Occipital lobe (tissue), 2 donors: ENCODE results near the gene PPCS. TPM values are rescaled to one million over a fixed set of nuclear protein-coding genes. Genes with fewer than 3 reads are reported as not detected.

ENCODE experiments used
- DNase-seq: peaks from one replicate; lab custom pipeline; 2025; lab: John Stamatoyannopoulos, UW
- total RNA-seq: library from RNA; depleted of rRNA; stranded (reverse); fragments of >200 nt; gene quantifications from one replicate; pipeline ENCODE4 v1.2.3, GENCODE V29; 2014

PPCS gene
- 16.7 TPM for total RNA-seq

DNA sequence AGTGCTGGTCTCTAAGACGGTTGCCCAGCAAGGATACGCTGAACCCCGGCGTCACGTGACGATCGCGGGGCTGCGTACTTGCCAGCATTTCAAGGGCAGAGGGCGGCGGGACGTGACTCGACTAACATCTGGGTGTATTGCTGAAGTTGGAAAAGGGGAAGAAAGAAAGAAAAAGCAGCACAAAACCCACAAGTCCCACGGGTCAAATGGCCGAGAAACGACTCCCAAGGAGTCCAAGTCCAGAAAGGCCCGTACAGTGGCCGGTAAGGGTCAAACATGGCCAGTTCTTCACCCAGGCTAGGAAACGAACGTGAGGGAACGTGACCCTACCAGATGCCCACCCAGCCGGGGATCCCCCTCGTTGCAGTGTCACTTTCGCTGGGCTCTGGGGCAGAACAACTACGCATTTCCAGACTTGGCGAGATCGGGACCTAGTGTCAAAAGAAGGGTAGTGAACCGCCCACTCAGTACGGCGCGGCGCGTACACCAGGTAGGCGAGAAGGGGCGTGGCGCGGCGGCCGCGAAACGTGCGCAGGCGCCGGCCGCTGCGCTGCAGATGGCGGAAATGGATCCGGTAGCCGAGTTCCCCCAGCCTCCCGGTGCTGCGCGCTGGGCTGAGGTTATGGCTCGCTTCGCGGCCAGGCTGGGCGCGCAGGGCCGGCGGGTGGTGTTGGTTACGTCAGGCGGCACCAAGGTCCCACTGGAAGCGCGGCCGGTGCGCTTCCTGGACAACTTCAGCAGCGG, at the start of gene PPCS, which contains the start of gene ZMYND12:
Gene PPCS, plus strand, starts transcription at position 534 of the 744 bp plus-strand sequence. Its CDS starts 23 bp downstream, at position 557.
Gene ZMYND12, minus strand, starts transcription at position 13 of the 744 bp plus-strand sequence. CDS start 25 bp downstream, outside the sequence.
- peak; percentile 90 for DNase-seq

DNA sequence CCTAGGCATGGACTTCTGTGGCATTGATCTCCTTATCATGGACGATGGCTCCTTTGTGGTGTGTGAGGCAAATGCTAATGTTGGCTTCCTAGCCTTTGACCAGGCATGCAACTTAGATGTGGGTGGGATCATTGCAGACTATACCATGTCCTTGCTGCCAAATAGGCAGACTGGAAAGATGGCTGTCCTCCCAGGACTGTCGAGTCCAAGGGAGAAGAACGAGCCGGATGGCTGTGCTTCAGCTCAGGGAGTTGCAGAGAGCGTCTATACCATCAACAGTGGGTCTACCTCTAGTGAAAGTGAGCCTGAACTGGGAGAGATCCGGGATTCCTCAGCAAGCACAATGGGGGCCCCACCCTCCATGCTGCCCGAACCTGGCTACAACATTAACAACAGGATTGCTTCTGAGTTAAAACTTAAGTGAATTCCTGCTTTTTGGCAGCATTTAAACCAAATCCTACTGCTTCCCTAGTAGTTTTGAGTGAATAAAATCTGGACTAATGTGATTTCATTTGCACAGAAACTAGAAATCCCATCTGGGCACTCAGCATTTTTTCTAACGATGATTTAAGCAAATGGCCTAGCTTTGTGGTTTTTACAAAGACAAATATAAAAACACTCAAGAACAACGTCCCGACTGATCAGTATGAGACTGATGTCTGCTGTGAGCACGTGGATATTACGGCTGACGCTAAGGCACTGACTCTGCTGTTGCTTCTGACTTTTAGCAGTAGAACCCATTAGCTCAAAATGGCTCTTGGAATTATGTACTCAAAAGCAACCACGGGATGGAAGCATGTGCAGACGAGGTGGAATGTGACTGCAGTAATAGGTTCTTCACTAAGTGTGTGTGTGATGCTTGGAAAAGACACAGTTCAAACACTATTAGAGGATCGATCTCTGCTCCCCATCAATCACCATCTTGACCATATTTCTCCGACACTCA, 41.5 kb upstream of the PPCS start:
- DNase-seq, result no peak

DNA sequence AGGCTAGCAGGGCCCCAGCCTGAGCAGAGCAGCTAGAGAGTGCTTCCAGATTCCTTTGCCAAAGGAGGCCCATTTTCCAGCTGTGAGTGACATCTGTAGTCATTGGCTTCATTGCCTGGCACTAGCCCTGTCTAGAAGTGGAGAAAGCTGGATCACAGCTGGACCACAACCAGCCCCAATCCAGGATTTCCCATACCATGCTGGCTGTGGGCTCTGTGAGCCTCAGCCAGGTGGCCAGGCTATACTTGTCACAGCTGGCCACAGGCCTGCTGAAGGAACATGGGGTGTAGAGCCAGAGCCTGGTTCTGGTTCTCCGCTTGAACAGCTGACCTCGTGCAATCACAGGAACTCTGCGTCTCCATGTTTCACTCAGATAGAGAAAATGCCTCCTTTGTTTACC, 39.2 kb upstream of the PPCS start:
- DNase-seq, result no peak

DNA sequence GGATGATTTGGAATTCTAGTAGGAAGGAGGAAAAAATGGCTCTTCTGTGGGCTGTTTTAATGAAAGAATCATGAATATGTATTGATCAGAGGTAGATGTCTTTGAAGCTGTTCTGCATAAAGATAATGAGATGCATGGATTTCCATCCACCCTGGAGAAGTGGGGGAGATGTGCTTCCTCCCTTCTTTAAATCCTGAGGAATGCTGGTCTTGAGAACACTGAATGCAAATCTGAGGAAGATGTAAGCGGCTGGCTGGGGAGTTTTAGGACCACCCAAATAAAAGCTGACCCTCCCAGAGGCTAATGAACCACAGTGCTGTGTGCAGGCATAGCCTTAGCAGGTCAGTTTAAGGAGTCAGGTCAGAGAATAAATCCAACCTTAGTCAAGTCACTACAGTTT, 37.8 kb upstream of the PPCS start:
- no peak for DNase-seq

DNA sequence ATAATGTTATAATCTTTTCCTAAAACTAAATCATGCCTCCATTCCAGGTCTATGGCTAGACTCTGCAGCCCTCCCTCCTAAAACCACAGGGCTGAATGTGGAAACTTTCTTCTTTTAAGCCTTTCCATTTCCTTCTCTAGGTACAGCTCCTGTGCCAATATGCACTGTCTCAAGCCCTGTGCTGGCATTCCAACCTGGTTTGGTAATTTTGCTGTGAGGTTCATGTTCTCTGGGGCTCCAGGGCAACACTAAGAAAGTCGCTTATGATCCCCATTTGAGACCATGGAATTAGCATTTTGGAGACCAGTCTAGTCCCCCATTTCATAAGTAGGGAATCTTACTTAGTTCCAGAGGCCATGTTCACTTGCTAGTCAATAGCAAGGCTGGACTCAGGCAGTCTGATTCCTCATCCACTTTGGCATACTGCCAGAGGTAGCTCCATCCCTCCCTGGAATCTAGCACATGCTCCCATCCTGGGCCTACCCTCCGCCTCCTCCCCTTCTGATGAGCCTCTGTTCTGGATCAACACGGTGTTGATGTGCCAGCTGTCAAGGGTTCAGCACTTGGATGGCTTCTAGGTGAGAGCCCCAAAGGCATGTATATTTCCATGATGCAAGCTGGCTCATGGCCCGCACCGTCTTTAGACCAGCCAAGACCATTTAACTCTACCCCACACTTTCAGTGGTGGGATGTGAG, 37.1 kb upstream of the PPCS start:
- DNase-seq, result no peak

DNA sequence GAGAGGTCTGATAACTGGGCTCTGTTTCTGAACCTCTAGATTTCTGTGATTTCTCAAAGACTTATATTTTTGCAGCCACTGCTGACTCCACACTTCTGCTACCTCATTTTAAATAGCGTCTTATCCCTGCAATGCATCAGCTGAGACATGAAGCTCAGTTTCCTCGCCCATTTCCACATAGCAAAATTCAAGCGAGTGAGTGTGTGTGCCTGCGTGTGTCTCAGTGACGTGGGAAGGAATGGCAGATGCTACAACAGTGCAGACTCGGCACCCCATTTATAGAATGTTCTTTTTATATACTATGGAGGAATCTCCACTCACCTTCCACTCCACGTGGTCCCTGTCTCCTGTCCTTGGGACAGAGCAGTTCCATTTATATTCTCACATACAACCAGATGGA, 36.2 kb upstream of the PPCS start:
- no peak for DNase-seq

DNA sequence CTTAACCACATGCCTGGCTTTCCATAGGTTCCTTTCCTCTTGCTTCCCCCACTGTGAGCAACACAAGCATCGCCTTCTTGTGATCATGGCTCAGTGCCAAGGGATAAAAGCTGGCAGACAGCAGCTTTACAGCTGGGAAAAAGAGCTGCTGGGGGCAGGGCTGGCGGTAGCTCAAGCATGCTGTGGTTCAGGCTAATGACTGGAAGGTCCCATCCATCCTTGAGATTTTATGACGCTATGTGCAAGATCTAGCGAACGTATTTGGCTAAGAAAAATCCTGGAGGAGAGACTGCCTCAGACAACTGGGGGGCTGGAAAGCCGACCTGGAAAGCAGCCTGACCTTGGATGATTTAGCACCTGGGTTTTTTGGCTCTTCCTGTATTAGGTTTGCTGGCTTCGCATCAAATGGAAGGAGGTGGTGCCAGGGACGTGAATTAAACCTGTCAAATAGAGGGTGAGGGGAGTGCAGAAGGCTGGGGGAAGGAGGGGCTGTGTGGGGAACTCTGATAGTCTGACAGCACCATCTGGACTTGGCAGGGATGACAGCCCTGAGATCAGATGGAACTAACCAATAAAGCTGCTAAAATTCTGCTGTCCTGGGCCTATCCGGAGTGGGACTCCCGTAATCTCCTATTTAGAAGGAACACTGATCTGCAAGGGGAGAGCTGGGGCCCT, 35.3 kb upstream of the PPCS start:
- DNase-seq, result peak; percentile 57

DNA sequence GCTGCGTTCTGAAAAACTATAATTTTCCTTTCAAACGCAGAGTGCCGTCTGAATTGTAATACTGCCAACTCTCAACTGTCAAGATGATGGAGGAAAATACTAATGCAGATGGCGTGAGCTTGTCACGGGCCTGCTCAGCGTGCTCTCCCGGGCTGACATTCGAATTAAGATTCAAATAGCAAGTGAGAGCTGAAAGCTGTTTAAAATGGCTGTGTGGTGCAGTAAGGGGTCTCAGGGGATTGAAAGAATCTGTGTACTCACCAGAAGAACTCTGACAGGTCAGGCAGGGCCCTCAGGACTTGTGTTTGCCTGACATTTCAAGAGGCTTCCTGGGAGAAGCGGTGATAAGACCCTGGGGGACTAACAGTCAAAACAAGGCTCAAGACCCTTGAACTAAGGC, 33.6 kb upstream of the PPCS start:
- no peak for DNase-seq

DNA sequence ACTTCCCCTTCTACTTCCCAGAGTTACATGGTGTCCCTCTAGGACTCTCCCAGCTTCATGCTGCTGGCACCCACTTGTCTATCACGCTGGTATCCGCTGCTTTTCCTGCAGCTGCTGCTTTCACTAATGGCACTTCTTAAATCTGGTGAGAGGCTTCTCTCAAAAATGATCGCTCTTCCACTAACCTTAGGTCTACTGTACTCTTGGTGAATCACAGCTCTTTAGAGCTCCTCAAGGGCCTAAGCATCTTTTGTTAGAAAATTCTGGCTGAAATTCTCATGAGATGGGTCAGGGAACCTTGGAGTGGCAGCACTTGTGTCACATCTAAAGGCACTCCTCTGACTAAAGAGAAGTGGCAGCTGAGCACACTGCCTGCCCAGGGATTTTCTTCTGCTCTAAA, 32.7 kb upstream of the PPCS start:
- DNase-seq, result no peak

DNA sequence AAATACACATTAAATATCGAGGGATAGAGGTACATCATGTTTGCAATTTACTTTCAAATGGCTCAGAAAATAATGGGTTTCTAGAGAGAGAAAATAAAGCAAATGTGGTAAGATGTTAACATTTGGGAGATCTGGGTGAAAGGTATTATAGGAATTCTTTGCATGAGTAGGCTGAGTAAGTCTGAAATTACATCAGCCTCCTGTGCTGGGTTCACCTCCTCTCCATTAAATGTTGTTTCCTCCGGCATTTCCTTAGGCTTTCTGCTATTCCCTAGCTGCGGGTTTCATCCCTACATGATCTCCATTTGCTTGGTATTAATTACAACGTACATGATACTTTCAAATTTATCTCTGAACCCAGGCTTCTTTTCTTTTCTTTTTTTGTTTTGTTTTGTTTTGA, 32.1 kb upstream of the PPCS start:
- no peak for DNase-seq

DNA sequence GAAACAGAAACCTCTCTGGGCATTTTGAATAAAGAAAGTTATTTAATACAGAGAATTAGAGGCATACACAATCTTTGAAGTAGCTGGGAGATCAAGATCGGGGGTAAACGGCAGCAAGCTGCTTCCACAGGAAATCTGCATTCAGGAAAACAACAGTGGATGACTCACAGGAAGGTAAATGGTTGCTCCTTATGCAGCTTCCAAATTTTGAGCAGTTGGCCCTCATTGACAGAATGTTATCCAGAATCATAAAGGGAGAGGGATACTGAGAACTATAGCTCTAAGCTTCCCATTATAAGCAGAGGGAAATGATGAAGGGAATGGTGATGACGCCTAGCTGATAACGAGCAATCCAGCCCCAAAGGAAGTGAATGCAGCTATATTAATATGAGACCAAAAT, 29.1 kb upstream of the PPCS start:
- no peak for DNase-seq

DNA sequence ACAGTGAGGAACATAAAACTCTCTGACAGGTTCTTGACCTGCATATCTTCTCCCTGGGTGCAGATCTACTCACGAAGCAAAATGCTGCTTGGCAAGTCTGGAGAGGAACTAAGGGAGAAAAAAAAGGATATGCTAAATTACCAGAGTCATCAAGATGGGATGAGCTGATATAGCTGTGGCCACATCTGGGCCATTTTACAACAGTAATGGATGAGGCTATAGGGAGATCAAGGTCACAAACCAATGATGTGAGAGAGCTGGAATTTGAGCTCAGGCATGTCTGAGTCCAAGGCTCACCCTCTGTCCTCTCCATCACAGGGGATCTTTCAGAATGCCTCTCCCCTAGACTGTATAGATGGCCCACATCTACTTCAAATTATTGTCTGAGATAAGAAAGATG, 26.7 kb upstream of the PPCS start:
- DNase-seq, result no peak

DNA sequence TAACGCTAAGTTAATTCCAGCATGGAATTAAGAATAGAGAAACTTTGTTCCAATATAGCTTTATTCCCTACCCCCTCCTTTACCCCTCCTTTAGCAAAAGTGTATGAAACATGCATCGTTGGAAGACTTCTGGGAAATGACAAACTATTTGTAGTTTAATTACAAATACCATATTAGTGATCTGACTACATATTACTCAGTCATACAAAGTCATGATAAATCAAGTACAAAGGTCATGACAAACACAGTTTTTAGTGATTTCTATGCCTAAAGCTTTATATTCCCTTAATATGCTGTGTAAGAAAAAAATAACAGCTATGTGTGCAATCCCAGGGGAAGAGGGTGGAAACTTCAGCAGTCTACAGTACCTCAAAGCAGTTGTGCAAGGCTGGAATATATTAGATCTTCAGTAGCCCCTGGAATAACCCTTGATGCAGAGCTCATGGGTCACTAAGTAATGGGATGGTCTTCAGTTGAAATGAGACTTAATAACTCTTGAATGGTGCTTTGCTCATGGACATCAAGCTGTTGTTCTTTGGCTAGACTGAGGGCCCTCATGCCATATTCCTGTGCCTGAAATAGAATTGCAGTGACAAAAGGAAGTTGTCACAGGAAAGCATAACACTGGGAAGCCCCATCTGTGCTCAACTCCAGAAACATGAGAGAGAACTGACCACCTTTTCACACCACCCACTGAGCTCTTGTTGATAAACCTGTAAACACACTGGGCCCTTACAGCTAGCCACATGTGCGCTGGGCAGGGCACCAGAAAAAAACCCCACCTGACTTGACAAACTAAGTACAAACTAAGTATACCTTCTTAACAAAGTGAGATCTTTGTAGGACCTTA, 25.8 kb upstream of the PPCS start:
- no peak for DNase-seq

DNA sequence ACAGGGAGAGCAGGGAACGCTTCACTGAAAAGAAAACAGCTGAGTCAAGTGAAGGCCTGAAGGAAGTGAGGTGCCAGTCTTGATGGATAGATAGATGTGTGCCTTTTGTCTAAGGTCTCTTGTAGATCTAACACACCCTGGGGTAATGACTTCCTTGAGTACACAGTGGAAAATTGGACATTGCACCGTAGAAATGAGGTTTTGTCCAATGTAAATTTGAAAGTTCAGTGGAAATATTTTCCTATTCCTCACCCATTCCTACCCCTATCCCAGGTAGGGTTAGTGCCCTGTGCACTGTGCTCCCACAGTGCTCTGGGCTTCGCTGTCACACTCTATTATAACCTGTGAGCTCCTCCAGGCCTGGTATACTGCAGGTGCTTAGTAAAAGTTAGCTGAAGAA, 24.8 kb upstream of the PPCS start:
- no peak for DNase-seq

DNA sequence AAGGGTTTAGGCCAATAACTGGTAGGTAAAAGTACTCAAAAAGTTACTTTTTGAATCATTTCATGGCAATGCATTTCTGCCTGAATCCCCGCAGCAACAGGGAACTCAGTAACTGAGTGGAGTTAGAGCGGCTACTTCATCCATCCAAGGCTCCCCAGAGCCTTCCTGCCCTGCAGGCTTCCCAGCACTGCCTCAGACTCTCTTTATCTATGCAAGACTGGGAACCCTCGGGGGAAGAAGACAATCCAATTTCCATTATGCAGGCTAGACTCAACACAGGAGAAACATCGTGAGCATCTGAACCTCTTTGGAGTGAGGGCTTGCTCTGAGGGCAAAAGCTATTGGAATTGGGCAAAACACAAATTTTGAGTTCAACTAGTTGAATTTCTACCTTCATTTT, 23.6 kb upstream of the PPCS start:
- no peak for DNase-seq

DNA sequence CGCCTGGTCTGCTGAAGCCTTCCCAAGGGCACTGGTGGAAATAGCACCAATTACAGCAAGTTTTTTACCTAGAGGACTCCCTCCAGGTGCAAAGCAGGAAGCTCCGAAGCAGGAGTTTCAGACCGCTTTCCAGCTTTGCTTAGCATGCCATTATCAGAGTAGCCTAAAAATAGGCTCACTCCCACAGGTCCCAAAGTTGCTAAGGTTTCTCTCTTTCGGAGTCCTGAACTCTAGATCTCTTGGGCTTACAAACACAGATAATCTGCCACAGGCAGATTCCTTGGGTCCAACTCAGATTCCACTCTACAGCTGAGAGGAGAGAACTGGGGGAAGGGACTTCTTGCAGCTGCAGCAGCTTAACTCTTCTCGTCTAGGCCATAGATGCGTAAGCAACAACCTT, 23.0 kb upstream of the PPCS start:
- DNase-seq, result no peak

DNA sequence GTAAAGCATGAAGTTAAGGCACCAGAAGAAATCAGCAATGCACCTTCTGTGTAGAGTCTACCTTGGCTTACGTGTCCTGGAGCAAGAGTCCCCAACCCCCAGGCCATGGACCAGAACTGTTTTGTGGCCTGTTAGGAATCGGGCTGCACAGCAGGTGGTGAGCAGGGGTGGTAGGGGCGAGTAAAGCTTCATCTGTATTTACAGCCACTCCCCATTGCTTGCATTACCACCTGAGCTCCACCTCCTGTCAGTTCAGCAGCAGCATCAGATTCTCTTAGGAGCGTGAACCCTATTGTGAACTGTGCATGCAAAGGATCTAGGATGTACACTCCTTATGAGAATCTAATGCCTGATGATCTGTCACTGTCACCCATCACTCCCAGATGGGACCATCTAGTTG, 22.0 kb upstream of the PPCS start:
- no peak for DNase-seq

DNA sequence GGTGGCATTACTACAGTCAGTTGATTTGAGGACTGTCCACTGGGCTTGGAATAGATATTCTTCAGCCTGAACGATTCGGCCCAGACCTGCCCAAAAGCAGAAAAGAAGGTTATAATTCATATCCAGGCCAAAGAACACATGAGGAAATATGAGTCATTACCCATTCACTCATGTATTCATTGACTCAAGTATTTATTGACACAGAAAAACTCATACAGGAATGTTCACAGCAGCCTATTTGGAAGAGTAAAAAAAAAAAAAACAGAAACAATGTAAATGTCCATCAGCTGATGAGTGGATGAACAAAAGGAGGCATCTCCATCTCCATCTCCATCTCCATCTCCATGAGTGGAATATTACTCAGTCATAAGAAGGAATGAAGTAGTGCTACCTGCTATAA, 16.4 kb upstream of the PPCS start:
- DNase-seq, result no peak

DNA sequence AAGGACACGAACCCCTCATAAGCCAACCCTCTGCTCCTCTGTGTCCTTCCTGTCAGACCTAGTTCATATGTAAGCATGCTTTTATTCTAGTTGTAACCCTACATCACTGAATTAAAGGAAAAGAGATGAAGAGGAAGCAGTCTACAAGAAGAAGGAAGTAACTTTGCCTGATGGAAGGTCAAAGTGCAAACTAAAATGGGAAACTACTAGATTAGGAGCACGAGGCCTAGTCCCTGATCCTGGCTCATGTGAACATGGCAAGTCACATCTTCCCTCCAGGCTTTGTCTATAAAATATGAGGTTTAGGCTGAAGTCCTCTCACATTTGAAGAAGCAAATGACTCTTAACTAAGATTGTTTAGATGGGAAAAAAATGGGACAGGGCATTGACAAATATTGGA, 13.7 kb upstream of the PPCS start:
- DNase-seq, result no peak

DNA sequence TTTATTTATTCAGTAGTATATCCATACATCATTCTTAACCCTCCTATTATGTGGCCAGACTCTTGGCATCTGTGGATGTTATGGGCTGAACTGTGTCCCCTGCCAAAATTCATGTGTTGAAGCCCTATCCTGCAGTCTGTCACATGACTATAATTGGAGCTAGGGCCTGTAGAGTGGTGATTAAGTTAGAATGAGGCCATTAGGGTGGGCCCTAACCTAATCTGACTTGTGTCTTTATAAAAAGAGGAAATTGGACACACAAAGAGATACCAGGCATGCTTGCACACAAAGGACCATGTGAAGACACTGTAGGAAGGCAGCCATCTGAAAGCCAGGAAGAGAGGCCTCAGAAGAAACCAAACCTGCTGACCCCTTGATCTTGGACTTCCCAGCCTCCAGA, 7.1 kb upstream of the PPCS start:
- DNase-seq, result no peak

DNA sequence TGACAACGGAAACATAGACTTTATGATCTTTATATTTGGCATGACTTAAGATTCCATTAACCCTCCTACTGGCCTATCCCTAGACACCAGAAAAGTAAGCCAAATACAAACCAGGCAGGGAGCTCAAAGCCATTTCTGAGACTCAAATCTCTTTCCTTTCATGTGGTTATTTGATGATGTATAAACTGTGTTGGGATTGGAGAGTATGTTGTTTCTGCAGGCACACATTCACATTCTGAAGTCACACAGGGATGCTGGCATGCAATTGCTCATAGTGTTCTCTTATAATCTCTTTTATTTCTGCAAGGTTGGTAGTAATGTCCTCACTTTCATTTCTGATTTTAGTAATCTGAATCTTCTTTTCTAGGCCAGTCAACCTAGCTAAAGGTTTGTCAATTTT, 6.3 kb upstream of the PPCS start:
- DNase-seq, result no peak
